Body of pancreas (tissue), 4 donors: Measurements from ENCODE around the gene SPHK2. TPM values are rescaled to one million over a fixed set of nuclear protein-coding genes. Genes with fewer than 3 reads are reported as not detected.

ENCODE experiments used
- ATAC-seq: fragments of 150-250 bp; one replicate; pipeline ENCODE4 v1.9.1; 2016
- DNase-seq, 4 donors: peaks; one replicate each; pipeline ENCODE4 v3.0.0-alpha.2; 2019
- H3K27ac ChIP-seq, 4 donors: fragments of 200-600 bp; sonication (generic); 1 replicate in 3 of 4; 2 replicates in 1 of 4; pipeline versions ENCODE4 v1.5.1 to v1.6.1; 2016 to 2019; ENCODE audit warnings: mild to moderate bottlenecking in 1 of 4, mixed read lengths in 1 of 4, moderate library complexity in 1 of 4
- H3K27me3 ChIP-seq, 2 donors: fragments of 200-600 bp; sonication (generic); one replicate each; pipeline ENCODE4 v1.6.0; 2016; ENCODE audit warnings: mild to moderate bottlenecking in 1 of 2
- H3K36me3 ChIP-seq, 2 donors: fragments of 200-600 bp; sonication (generic); replicated peaks in 1 of 2; 2 replicates each; pipeline ENCODE4 v1.5.1; 2016; ENCODE audit warnings: low read depth in 2 of 2; ENCODE audit not compliant: insufficient read depth in 1 of 2
- H3K4me1 ChIP-seq: fragments of 200-600 bp; sonication (generic); one replicate; pipeline ENCODE4 v1.6.0; 2016
- H3K4me3 ChIP-seq, 2 donors: fragments of 200-600 bp; sonication (generic); 1 replicate in 1 of 2; 2 replicates in 1 of 2; pipeline ENCODE4 v1.5.1; 2016 to 2019
- H3K9me3 ChIP-seq, 3 donors: fragments of 200-600 bp; sonication (generic); 1 replicate in 2 of 3; 2 replicates in 1 of 3; pipeline ENCODE4 v1.5.1; 2016
- CTCF ChIP-seq, 7 experiments: fragments of 450-650 bp in 4 of 7; fragments of 200-600 bp in 3 of 7; sonication (generic) in 3 of 7; IDR thresholded peaks; one replicate each; pipeline ENCODE4 v1.5.1; 2016 to 2019; ENCODE audit warnings: antibody characterized with exemption in 7 of 7
- POLR2A ChIP-seq, 3 donors: fragments of 450-650 bp; IDR thresholded peaks; one replicate each; pipeline ENCODE4 v1.6.1; 2016; ENCODE audit warnings: antibody characterized with exemption in 3 of 3, mild to moderate bottlenecking in 2 of 3
- WGBS, 2 donors: methylation state at CpG; one replicate each; pipeline ENCODE4 v1.1.5; 2017; 5-methylcytosine and 5-hydroxymethylcytosine counted together
- intact Hi-C: fragments of 100-400 bp; cut with DNase I; formaldehyde crosslinking; loops from one replicate; pipeline ENCODE4 v1.15.1; 2023
- total RNA-seq, 2 donors: library from RNA; depleted of rRNA; stranded (reverse); fragments of >200 nt; gene quantifications; one replicate each; pipeline ENCODE4 v1.1.0, GENCODE V29; 2016

Gene SPHK2
- total RNA-seq, 2 donors from 2014 or later: 8.3 to 37.6 TPM

DNA sequence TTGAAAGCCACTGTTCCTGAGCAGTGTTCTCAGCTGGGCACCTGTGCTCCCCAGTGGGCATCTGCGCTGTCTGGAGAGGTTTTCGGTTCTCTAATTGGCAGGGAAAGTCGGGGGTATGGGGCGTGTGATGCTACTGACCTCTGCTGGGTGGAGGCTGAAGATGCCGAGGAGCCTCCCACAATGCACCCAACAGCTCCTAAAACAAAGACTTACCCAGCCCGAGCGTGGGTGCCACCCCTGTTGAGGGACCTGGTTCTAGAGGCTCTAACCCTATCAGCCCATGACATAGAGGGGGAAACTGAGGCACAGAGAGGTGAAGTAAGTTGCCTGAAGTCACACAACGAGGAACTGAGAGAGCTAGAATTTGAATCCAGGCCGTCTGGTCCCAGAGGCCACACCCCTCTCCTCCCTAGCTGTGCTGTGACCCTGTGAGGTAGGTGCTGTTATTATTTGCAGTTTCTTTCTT is 10.5 kb upstream of the SPHK2 start:
- peak; percentile 23 for ATAC-seq
- TF ChIP-seq POLR2A (IDR thresholded peaks at IDR 0.05) (no peak), CTCF (IDR thresholded peaks at IDR 0.05) (peak in 3 of 7 experiments; percentile 13 to 29 (median 17))
- H3K9me3 ChIP-seq: no peaks in the 10 kb centered on the region
- intact Hi-C loops: no loop called here
- H3K4me1 ChIP-seq: no peaks in the 10 kb centered on the region
- H3K27me3 ChIP-seq: no peaks in the 10 kb centered on the region
- DNase-seq: no peak
- no peak overlapping the region for H3K27ac ChIP-seq
- no peaks in the 10 kb centered on the region for H3K36me3 ChIP-seq
- H3K4me3 ChIP-seq: no peak overlapping the region
- 43% methylated on average over 3 to 9 of the region's 9 CpGs for WGBS, 2 donors

DNA sequence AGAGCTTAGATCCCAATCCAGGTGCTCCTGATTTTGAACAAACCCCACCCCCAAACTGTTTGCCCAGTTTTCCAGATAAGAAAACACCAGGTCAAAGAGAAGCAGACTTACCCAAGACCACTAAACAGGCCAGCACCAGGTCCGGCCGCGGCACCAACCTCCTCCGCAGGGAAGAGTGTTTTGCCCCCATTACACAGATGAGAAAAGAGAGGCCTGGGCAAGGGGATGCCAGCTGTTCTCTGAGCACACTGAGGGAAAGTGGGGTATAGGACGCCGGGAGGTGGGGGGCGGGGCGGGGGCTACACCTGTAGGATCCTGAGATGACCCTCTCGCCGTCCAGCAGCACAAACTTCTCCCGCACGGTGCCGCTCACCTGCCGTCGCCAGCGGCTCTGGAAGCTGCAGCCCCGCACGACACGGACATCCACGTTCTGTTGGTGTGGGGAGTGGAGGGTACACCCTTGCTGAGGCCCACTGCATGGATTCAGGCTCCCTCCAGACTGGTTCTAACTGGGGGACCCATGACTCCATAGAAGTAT is 9.7 kb upstream of the SPHK2 start:
- Histone ChIP-seq H3K27ac (no peak overlapping the region), H3K27me3 (no peaks in the 10 kb centered on the region), H3K9me3 (no peaks in the 10 kb centered on the region), H3K36me3 (no peaks in the 10 kb centered on the region), H3K4me1 (no peaks in the 10 kb centered on the region), H3K4me3 (no peak overlapping the region)
- intact Hi-C loops: no loop called here
- TF ChIP-seq CTCF (IDR thresholded peaks at IDR 0.05) (no peak), POLR2A (IDR thresholded peaks at IDR 0.05) (no peak)
- DNase-seq (no peak), ATAC-seq (no peak)
- WGBS, 2 donors: 94% methylated on average over 15 to 20 of the region's 20 CpGs

GRCh38 chr19:48611872-48612271 is 7.4 kb upstream of the SPHK2 start:
- H3K27ac ChIP-seq: no peak overlapping the region
- H3K4me3 ChIP-seq: no peak overlapping the region
- H3K9me3 ChIP-seq: no peaks in the 10 kb centered on the region
- intact Hi-C loops: no loop called here
- H3K4me1 ChIP-seq: peaks cover 21% of the 10 kb centered on the region
- no peaks in the 10 kb centered on the region for H3K27me3 ChIP-seq
- H3K36me3 ChIP-seq: peaks cover 12 to 14% of the 10 kb centered on the region in 2 donors
- no peak for ATAC-seq
- 90 to 92% methylated on average over 6 to 14 of the region's 14 CpGs for WGBS, 2 donors
- DNase-seq: no peak
- no peak for TF ChIP-seq CTCF (IDR thresholded peaks at IDR 0.05)
- TF ChIP-seq POLR2A (IDR thresholded peaks at IDR 0.05): no peak

DNA sequence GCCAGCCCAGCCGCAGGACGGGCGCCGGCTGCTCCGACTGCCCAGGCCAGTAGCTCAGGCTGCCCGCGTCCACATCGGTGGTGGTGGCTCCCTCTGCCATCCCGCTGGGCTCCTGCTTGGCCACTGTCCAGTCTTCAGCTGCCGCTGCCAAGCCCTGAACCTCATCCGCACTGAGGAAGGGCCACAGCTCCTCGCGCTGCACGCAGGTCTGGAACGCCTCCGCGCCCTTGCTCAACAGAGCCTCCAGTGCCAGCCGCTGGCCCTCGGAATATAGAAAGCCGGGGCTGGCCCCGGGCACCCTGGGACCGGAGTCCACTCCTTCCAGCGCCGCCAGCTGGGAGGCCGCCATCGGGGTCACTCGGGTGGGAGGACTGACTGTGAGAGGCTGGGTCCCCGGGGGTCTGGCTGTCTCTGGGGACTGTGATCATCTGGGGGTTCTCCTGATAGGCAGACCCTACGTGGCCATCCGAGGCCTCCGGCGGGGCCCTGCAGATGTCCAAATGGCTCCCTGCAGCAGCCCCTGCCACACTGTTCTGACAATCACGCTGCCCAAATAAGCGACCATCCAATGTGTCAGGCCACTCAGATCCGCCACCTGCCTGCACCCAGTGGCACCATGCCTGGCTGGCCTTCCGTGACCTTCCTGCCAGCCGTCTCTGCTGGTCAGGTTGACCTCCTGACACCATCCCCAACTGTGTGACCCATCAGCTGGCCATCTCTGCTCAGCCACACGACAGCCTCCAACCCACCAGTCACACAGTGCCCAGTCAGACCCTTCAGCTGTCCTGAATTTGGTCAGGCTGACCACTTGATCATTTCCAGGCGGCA is 6.1 kb upstream of the SPHK2 start:
- intact Hi-C loops: no loop called here
- H3K4me3 ChIP-seq: no peak overlapping the region
- WGBS, 2 donors: 84 to 90% methylated on average over 4 to 35 of the region's 39 CpGs
- H3K36me3 ChIP-seq: peaks cover 12 to 16% of the 10 kb centered on the region in 2 donors
- ATAC-seq (no peak), DNase-seq (peak in 1 of 4 donors; percentile 42)
- H3K9me3 ChIP-seq: no peaks in the 10 kb centered on the region
- TF ChIP-seq CTCF (IDR thresholded peaks at IDR 0.05) (no peak), POLR2A (IDR thresholded peaks at IDR 0.05) (no peak)
- H3K27ac ChIP-seq: no peak overlapping the region
- no peaks in the 10 kb centered on the region for H3K27me3 ChIP-seq
- peaks cover 34% of the 10 kb centered on the region for H3K4me1 ChIP-seq
